H9 (cell line): ENCODE measurements around the gene RBSN. TPM values are rescaled to one million over a fixed set of nuclear protein-coding genes. Genes with fewer than 3 reads are reported as not detected.

Source experiments
- DNase-seq: peaks from one replicate; pipeline ENCODE4 v3.0.0-alpha.2; 2017
- H2AFZ ChIP-seq: one replicate; pipeline ENCODE4 v1.6.1; 2013; ENCODE audit warnings: mild to moderate bottlenecking, low read length, control low read depth, moderate library complexity
- H2AK5ac ChIP-seq: 2 replicates; pipeline ENCODE4 v1.6.1; 2013; ENCODE audit warnings: low read length, control low read depth, mixed read lengths; ENCODE audit not compliant: insufficient read length
- H2BK120ac ChIP-seq: one replicate; pipeline ENCODE4 v1.6.1; 2013; ENCODE audit warnings: low read depth, mild to moderate bottlenecking, low read length, control low read depth, inconsistent platforms; ENCODE audit not compliant: poor library complexity, severe bottlenecking
- H2BK12ac ChIP-seq: 2 replicates; pipeline ENCODE4 v1.6.1; 2013; ENCODE audit warnings: low read length, control low read depth, mixed read lengths, low read depth; ENCODE audit not compliant: insufficient read length
- H2BK15ac ChIP-seq: 2 replicates; pipeline ENCODE4 v1.6.1; 2013; ENCODE audit warnings: low read depth, low read length, control low read depth
- H2BK20ac ChIP-seq: one replicate; pipeline ENCODE4 v1.6.1; 2013; ENCODE audit warnings: low read depth, mild to moderate bottlenecking, low read length, control low read depth, inconsistent platforms; ENCODE audit not compliant: poor library complexity, severe bottlenecking
- H2BK5ac ChIP-seq: 2 replicates; pipeline ENCODE4 v1.6.1; 2013; ENCODE audit warnings: low read length, control low read depth, mixed read lengths; ENCODE audit not compliant: insufficient read length
- H3K14ac ChIP-seq: 2 replicates; pipeline ENCODE4 v1.6.1; 2013; ENCODE audit warnings: low read length, control low read depth; ENCODE audit not compliant: insufficient read depth
- H3K18ac ChIP-seq: 2 replicates; pipeline ENCODE4 v1.6.1; 2013; ENCODE audit warnings: low read depth, mild to moderate bottlenecking, mixed read lengths, low read length, control low read depth; ENCODE audit not compliant: insufficient read length
- H3K23ac ChIP-seq: 2 replicates; pipeline ENCODE4 v1.6.1; 2013; ENCODE audit warnings: low read length, control low read depth, mixed read lengths, low read depth; ENCODE audit not compliant: insufficient read length
- H3K23me2 ChIP-seq: 2 replicates; pipeline ENCODE4 v1.6.1; 2013; ENCODE audit warnings: low read depth, mild to moderate bottlenecking, mixed read lengths, low read length, control low read depth; ENCODE audit not compliant: insufficient read length, poor library complexity, severe bottlenecking
- H3K27ac ChIP-seq: 2 replicates; pipeline ENCODE4 v1.5.1; 2013; ENCODE audit warnings: low read length, control low read depth, mixed read lengths, low read depth; ENCODE audit not compliant: insufficient read length
- H3K27me3 ChIP-seq: 2 replicates; pipeline ENCODE4 v1.6.1; 2013; ENCODE audit warnings: low read length, control low read depth, inconsistent platforms; ENCODE audit not compliant: insufficient read depth
- H3K4ac ChIP-seq: 2 replicates; pipeline ENCODE4 v1.6.1; 2013; ENCODE audit warnings: low read depth, mild to moderate bottlenecking, control low read depth, inconsistent platforms, low read length, moderate library complexity
- H3K4me1 ChIP-seq: 2 replicates; pipeline ENCODE4 v1.6.1; 2013; ENCODE audit warnings: low read length, control low read depth, inconsistent platforms; ENCODE audit not compliant: insufficient read depth
- H3K4me2 ChIP-seq: 2 replicates; pipeline ENCODE4 v1.6.1; 2013; ENCODE audit warnings: low read length, control low read depth, mixed read lengths; ENCODE audit not compliant: insufficient read length, insufficient read depth
- H3K56ac ChIP-seq: 2 replicates; pipeline ENCODE4 v1.6.1; 2013; ENCODE audit warnings: low read depth, mild to moderate bottlenecking, mixed read lengths, low read length, control low read depth; ENCODE audit not compliant: insufficient read length
- H3K79me1 ChIP-seq: 2 replicates; pipeline ENCODE4 v1.6.1; 2013; ENCODE audit warnings: low read depth, mild to moderate bottlenecking, moderate library complexity, low read length, control low read depth, inconsistent platforms; ENCODE audit not compliant: insufficient read depth, poor library complexity, severe bottlenecking
- H3K79me2 ChIP-seq: 2 replicates; pipeline ENCODE4 v1.6.1; 2013; ENCODE audit warnings: low read length, control low read depth, inconsistent platforms; ENCODE audit not compliant: insufficient read depth
- H3K9ac ChIP-seq: 2 replicates; pipeline ENCODE4 v1.6.1; 2013; ENCODE audit warnings: low read length, control low read depth, mixed read lengths; ENCODE audit not compliant: insufficient read length; ENCODE audit errors: extremely low read depth
- H3K9me3 ChIP-seq: one replicate; pipeline ENCODE4 v1.6.1; 2013; ENCODE audit warnings: low read depth, low read length, inconsistent platforms; ENCODE audit not compliant: control insufficient read depth
- H3T11ph ChIP-seq: one replicate; pipeline ENCODE4 v1.6.1; 2013; ENCODE audit warnings: mild to moderate bottlenecking, low read length, control low read depth, inconsistent platforms
- H4K20me1 ChIP-seq: one replicate; pipeline ENCODE4 v1.6.1; 2013; ENCODE audit not compliant: control insufficient read depth, insufficient read length, insufficient read depth
- H4K5ac ChIP-seq: 2 replicates; pipeline ENCODE4 v1.6.1; 2013; ENCODE audit warnings: low read depth, mild to moderate bottlenecking, mixed read lengths, low read length, control low read depth; ENCODE audit not compliant: insufficient read length
- H4K8ac ChIP-seq: replicated peaks from 2 replicates; pipeline ENCODE4 v1.6.1; 2013; ENCODE audit warnings: low read length, control low read depth, mixed read lengths, low read depth; ENCODE audit not compliant: insufficient read length
- H4K91ac ChIP-seq: 2 replicates; pipeline ENCODE4 v1.6.1; 2013; ENCODE audit warnings: low read depth, mild to moderate bottlenecking, moderate library complexity, mixed read lengths, low read length, control low read depth; ENCODE audit not compliant: insufficient read length
- H3K27ac Mint-ChIP-seq, 3 experiments: 2 replicates in 2 of 3; 3 replicates in 1 of 3; pipeline ENCODE4 v1.8.0; 2020 to 2021; ENCODE audit warnings: mixed read lengths in 3 of 3, mild to moderate bottlenecking in 1 of 3, moderate library complexity in 1 of 3
- H3K27me3 Mint-ChIP-seq: 2 replicates; pipeline ENCODE4 v1.8.0; 2021; ENCODE audit warnings: low read depth, mild to moderate bottlenecking, moderate library complexity, mixed read lengths
- H3K36me3 Mint-ChIP-seq, 3 experiments: 2 replicates in 2 of 3; 3 replicates in 1 of 3; pipeline ENCODE4 v1.8.0; 2020 to 2021; ENCODE audit warnings: low read depth in 3 of 3, mixed read lengths in 3 of 3; ENCODE audit not compliant: insufficient read depth in 1 of 3
- H3K4me1 Mint-ChIP-seq, 2 experiments: 2 replicates each; pipeline ENCODE4 v1.8.0; 2020; ENCODE audit warnings: mixed read lengths in 2 of 2
- H3K4me3 Mint-ChIP-seq, 2 experiments: 2 replicates in 1 of 2; 3 replicates in 1 of 2; pipeline ENCODE4 v1.8.0; 2020 to 2021; ENCODE audit warnings: mild to moderate bottlenecking in 2 of 2, mixed read lengths in 2 of 2, moderate library complexity in 1 of 2
- H3K9me3 Mint-ChIP-seq, 2 experiments: 2 replicates in 1 of 2; 3 replicates in 1 of 2; pipeline ENCODE4 v1.8.0; 2020; ENCODE audit warnings: mild to moderate bottlenecking in 2 of 2, mixed read lengths in 2 of 2, moderate library complexity in 1 of 2
- WGBS: extraction: QIAGEN DNeasy Blood & Tissue Kit; methylation state at CpG from one replicate; pipeline ENCODE4 v1.1.7; 2013; ENCODE audit warnings: missing lambda C conversion rate, low lambda C conversion rate, mixed read lengths; ENCODE audit not compliant: insufficient read length; ENCODE audit errors: extremely low coverage; 5-methylcytosine and 5-hydroxymethylcytosine counted together
- total RNA-seq: library from RNA; stranded (reverse); gene quantifications from 2 replicates; pipeline ENCODE4 v1.2.1, GENCODE V29; 2021
- TF ChIP-seq, protein P1 (sequence below): fragments of 200-600 bp; sonication (generic); conservative IDR thresholded peaks from 3 replicates; pipeline ENCODE4 v1.8.0; 2021; ENCODE audit warnings: antibody characterized with exemption, mild to moderate bottlenecking

The RBSN gene
- total RNA-seq, 1 experiment from 2014 or later = 16.0 TPM

DNA sequence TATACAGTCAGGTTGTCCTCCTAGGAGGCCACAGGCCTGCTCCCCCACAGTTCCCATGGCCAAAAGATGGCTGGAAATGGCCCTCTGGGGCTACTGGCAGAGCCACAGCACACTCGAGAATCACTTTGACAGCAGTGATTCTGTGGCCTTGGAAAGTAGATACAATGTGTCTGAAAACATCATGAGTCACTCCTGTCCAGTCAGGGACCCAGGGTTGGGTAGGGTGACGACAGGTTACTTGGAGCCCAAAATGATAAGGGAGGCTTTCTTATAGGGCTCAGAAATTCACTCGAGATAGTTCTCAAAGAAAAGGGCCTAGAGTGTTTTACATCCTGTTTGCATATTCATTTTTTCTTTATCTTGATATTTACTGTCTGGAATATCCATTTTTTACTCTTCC is 58.1 kb downstream of the RBSN start:
- H3K27ac Mint-ChIP-seq = peak overlapping the region in 1 of 3 experiments; percentile 1; a peak in 1 of 7 replicates

More for the DNA sequence above, 58.1 kb downstream of the RBSN start:
- Histone ChIP-seq H3K27me3 (no peaks in the 10 kb centered on the region), H4K8ac (no peak overlapping the region), H4K20me1 (no peaks in the 10 kb centered on the region), H3K4ac (no peak overlapping the region), H3K14ac (no peak overlapping the region), H2BK12ac (no peak overlapping the region), H3K79me2 (no peaks in the 10 kb centered on the region), H2BK15ac (no peak overlapping the region), H3T11ph (no peak overlapping the region), H3K79me1 (no peaks in the 10 kb centered on the region), H2BK20ac (no peak overlapping the region), H2BK5ac (no peak overlapping the region), H4K5ac (no peak overlapping the region), H3K23ac (no peak overlapping the region), H3K18ac (no peak overlapping the region), H3K9me3 (no peaks in the 10 kb centered on the region), H4K91ac (no peak overlapping the region), H2BK120ac (no peak overlapping the region), H3K9ac (no peak overlapping the region), H2AK5ac (no peak overlapping the region), H3K4me1 (no peaks in the 10 kb centered on the region), H3K27ac (no peak overlapping the region), H3K56ac (no peak overlapping the region), H3K23me2 (no peaks in the 10 kb centered on the region), H2AFZ (no peak overlapping the region), H3K4me2 (no peak overlapping the region)
- Mint-ChIP-seq H3K9me3 (no peaks in the 10 kb centered on the region), H3K4me3 (no peak overlapping the region), H3K4me1 (no peaks in the 10 kb centered on the region), H3K36me3 (peaks cover 33 to 97% (median 84%) of the 10 kb centered on the region in 3 experiments; a peak in 6 of 7 replicates), H3K27me3 (no peaks in the 10 kb centered on the region)
- no peak for DNase-seq
- TF ChIP-seq, protein P1, sequence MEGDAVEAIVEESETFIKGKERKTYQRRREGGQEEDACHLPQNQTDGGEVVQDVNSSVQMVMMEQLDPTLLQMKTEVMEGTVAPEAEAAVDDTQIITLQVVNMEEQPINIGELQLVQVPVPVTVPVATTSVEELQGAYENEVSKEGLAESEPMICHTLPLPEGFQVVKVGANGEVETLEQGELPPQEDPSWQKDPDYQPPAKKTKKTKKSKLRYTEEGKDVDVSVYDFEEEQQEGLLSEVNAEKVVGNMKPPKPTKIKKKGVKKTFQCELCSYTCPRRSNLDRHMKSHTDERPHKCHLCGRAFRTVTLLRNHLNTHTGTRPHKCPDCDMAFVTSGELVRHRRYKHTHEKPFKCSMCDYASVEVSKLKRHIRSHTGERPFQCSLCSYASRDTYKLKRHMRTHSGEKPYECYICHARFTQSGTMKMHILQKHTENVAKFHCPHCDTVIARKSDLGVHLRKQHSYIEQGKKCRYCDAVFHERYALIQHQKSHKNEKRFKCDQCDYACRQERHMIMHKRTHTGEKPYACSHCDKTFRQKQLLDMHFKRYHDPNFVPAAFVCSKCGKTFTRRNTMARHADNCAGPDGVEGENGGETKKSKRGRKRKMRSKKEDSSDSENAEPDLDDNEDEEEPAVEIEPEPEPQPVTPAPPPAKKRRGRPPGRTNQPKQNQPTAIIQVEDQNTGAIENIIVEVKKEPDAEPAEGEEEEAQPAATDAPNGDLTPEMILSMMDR = no peak
- WGBS = no CpG with 5 or more reads among the region's 3 CpGs
